ENCODE data around the gene FHAD1. TPM values are rescaled to one million over a fixed set of nuclear protein-coding genes. Genes with fewer than 3 reads are reported as not detected.

FHAD1 gene
- total and polyA plus RNA-seq, 9 of the 15 experiments (the other 6 are each of a cell fraction or from before 2014, with no cell fraction given), result 0.32 to 2.1 (median 1.5) TPM; not detected in 1

DNA sequence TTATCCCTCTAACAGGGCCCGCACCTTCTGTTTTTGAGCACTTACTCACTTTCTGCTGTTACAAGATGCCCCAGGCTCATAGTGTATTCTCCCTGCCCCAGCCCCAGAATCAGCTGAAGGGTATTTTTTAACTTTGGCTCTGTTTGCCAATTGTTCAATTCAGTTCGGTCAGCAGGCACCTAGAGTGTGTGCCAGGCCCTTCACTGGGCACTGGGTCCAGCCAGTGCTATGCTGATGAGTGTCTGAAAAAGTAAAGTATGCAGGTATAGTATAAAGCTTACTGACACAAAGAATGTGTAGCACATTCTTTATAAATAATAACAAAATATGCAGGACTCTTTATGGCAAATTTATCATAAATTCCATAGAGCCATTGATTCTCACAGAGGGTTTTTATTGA lies 35.0 kb downstream of the FHAD1 start:
- no TSS peak for BruUV-seq (replicated peaks)
- intact Hi-C loops (cut with micrococcal nuclease), result no loop called here
- DNase-seq (ENCODE audit: extremely low read depth in 1 of 4, low spot score in 3 of 4) (no peak), FAIRE-seq (no peak), ATAC-seq (no peak)
- ChIA-PET POLR2A (interaction anchor here (0.6 to 0.9 kb wide), 2 partner anchors 22 to 1106 kb away, joined by 3 read pairs; no protein-coding TSS in a partner anchor), CTCF (ENCODE audit: low intra/inter-chr PET ratio) (no interaction called here)
- H3K9ac ChIP-seq (ENCODE audit: insufficient read depth in 1 of 2, low read depth in 2 of 2, low read length in 2 of 2), result no peak overlapping the region
- H3K9me3 ChIP-seq (replicated peaks; ENCODE audit: control insufficient read depth, insufficient read depth, low read depth, low read length), result no peaks in the 10 kb centered on the region; the same call in 1 of the 2 replicates
- H3K79me2 ChIP-seq (ENCODE audit: control insufficient read depth, insufficient read depth, low read length), result no peaks in the 10 kb centered on the region
- H4K20me1 ChIP-seq (replicated peaks; ENCODE audit: control insufficient read depth, insufficient read depth, low read length), result no peaks in the 10 kb centered on the region
- in situ Hi-C loops (cut with MboI), result no loop called here
- H3K36me3 ChIP-seq (ENCODE audit: control insufficient read depth, insufficient read depth, low read length), result no peaks in the 10 kb centered on the region
- no peaks in the 10 kb centered on the region; a peak in 1 of 5 replicates for H3K4me1 ChIP-seq (replicated peaks in 1 of 2; ENCODE audit: control insufficient read depth in 2 of 2, insufficient read depth in 2 of 2, low read length in 2 of 2)
- TF ChIP-seq RB1 (IDR thresholded peaks at IDR 0.05; ENCODE audit: low read depth) (no peak), ZNF586 (CRISPR knock-in tag; conservative IDR thresholded peaks at IDR 0.05) (no peak), ETV5 (CRISPR knock-in tag; IDR thresholded peaks at IDR 0.05; ENCODE audit: low read depth) (no peak), PHF21A (IDR thresholded peaks at IDR 0.05; ENCODE audit: borderline replicate concordance, low read depth) (no peak), LEF1 (IDR thresholded peaks at IDR 0.05) (no peak), HMG20A (CRISPR knock-in tag; conservative IDR thresholded peaks at IDR 0.05) (no peak), SMARCA4 (IDR thresholded peaks at IDR 0.05) (no peak), RBM25 (IDR thresholded peaks at IDR 0.05; ENCODE audit: low read depth, low read length, severe bottlenecking) (no peak), TBP (optimal IDR thresholded peaks at IDR 0.05; ENCODE audit: low read depth, low read length) (no peak), SPI1 (IDR thresholded peaks at IDR 0.05; ENCODE audit: borderline replicate concordance, low read depth, low read length) (no peak), L3MBTL2 (IDR thresholded peaks at IDR 0.05) (no peak), MAZ (CRISPR knock-in tag; conservative IDR thresholded peaks at IDR 0.05 in 1 of 2, IDR thresholded peaks at IDR 0.05 in 1 of 2) (no peak)
- TF ChIP-seq, protein P1, sequence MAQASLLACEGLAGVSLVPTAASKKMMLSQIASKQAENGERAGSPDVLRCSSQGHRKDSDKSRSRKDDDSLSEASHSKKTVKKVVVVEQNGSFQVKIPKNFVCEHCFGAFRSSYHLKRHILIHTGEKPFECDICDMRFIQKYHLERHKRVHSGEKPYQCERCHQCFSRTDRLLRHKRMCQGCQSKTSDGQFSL (CRISPR knock-in tag; IDR thresholded peaks at IDR 0.05), result no peak
- TF ChIP-seq, protein P1 (tag; IDR thresholded peaks at IDR 0.05), result no peak
- TF ChIP-seq, protein P2, sequence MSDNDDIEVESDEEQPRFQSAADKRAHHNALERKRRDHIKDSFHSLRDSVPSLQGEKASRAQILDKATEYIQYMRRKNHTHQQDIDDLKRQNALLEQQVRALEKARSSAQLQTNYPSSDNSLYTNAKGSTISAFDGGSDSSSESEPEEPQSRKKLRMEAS (CRISPR knock-in tag; IDR thresholded peaks at IDR 0.05), result no peak
- TF ChIP-seq, protein P3, sequence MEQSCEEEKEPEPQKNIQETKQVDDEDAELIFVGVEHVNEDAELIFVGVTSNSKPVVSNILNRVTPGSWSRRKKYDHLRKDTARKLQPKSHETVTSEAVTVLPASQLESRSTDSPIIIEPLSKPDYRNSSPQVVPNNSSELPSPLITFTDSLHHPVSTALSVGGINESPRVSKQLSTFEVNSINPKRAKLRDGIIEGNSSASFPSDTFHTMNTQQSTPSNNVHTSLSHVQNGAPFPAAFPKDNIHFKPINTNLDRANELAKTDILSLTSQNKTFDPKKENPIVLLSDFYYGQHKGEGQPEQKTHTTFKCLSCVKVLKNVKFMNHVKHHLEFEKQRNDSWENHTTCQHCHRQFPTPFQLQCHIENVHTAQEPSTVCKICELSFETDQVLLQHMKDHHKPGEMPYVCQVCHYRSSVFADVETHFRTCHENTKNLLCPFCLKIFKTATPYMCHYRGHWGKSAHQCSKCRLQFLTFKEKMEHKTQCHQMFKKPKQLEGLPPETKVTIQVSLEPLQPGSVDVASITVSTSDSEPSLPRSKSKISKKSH (CRISPR knock-in tag; IDR thresholded peaks at IDR 0.05), result no peak
- no peak overlapping the region for H3K4me2 ChIP-seq (ENCODE audit: insufficient read depth, low read length)
- H3K9me1 ChIP-seq (ENCODE audit: control insufficient read depth, insufficient read depth, low read length), result no peaks in the 10 kb centered on the region
- 14% methylated on average over 2 of the region's 2 CpGs for WGBS (ENCODE audit: insufficient coverage, low coverage, missing lambda C conversion rate)
- H3K4me3 ChIP-seq, result no peak overlapping the region
- H3K27ac ChIP-seq (ENCODE audit: extremely low read depth, low read depth, low read length), result no peak overlapping the region
- peaks cover 24 to 50% of the 10 kb centered on the region in 2 experiments for H3K27me3 ChIP-seq (ENCODE audit: control insufficient read depth in 2 of 2, insufficient read depth in 2 of 2, low read length in 2 of 2)
- H2AFZ ChIP-seq (ENCODE audit: low read depth, low read length), result no peak overlapping the region

All from K562 (cell line).